HG03575 (cell line): Measurements from ENCODE around the gene SLFN5.
"Not testable (repeated sequence)": the region's sequence is repeated elsewhere in the genome, so short reads cannot be mapped to it uniquely, and the experiment has no call there.

Source experiments
- ATAC-seq: cut with Tn5 transposase; IDR thresholded peaks from one replicate; pipeline ENCODE4 v1.9.1; 2021; ENCODE audit not compliant: unreplicated experiment, insufficient number of reproducible peaks, low FRiP score; ENCODE audit errors: extremely low read depth

Gene SLFN5

GRCh38 chr17:35242805-35243560 is at the start of gene SLFN5:
SLFN5 (plus strand) TSS chr17:35243072; CDS start chr17:35258691, 15,619 bp downstream.
- ATAC-seq = no peak

- ATAC-seq = not testable (repeated sequence)
Measured at GRCh38 chr17:35194001-35194400, 48.9 kb upstream of the SLFN5 start, which contains the start of gene SLC35G3. SLC35G3 (minus strand) TSS chr17:35194393; CDS start chr17:35194307, 86 bp downstream.

- not testable (repeated sequence) for ATAC-seq
Measured at GRCh38 chr17:35195062-35195461, 47.8 kb upstream of the SLFN5 start.

- ATAC-seq = not testable (repeated sequence)
Measured at GRCh38 chr17:35202582-35202981, 40.3 kb upstream of the SLFN5 start.

GRCh38 chr17:35210741-35211140 is 32.1 kb upstream of the SLFN5 start:
- ATAC-seq = no peak

GRCh38 chr17:35212668-35213067 is 30.2 kb upstream of the SLFN5 start:
- ATAC-seq = no peak

- ATAC-seq = no peak
Measured at GRCh38 chr17:35213412-35213940, 29.4 kb upstream of the SLFN5 start.

- no peak for ATAC-seq
Measured at GRCh38 chr17:35214192-35214591, 28.7 kb upstream of the SLFN5 start.

- no peak for ATAC-seq
Measured at GRCh38 chr17:35214631-35215273, 28.1 kb upstream of the SLFN5 start.

GRCh38 chr17:35217107-35217506 is 25.8 kb upstream of the SLFN5 start:
- no peak for ATAC-seq

GRCh38 chr17:35218915-35219314 is 24.0 kb upstream of the SLFN5 start:
- ATAC-seq = no peak

- no peak for ATAC-seq
Measured at GRCh38 chr17:35222452-35222851, 20.4 kb upstream of the SLFN5 start.

- ATAC-seq = no peak
Measured at GRCh38 chr17:35224436-35224835, 18.4 kb upstream of the SLFN5 start.

- ATAC-seq = no peak
Measured at GRCh38 chr17:35227546-35227945, 15.3 kb upstream of the SLFN5 start.

GRCh38 chr17:35229638-35230037 is 13.2 kb upstream of the SLFN5 start:
- no peak for ATAC-seq

GRCh38 chr17:35234315-35234714 is 8.6 kb upstream of the SLFN5 start:
- ATAC-seq = not testable (repeated sequence)

- ATAC-seq = no peak
Measured at GRCh38 chr17:35235289-35235688, 7.6 kb upstream of the SLFN5 start.

- ATAC-seq = no peak
Measured at GRCh38 chr17:35235917-35236316, 7.0 kb upstream of the SLFN5 start.

GRCh38 chr17:35236821-35237220 is 6.1 kb upstream of the SLFN5 start:
- ATAC-seq = no peak

GRCh38 chr17:35238821-35239220 is 4.1 kb upstream of the SLFN5 start:
- ATAC-seq = no peak
